PC-3 (cell line): ENCODE measurements around the gene SLC8A1.

Experiments used
- CTCF ChIP-seq: fragments of 300-600 bp; sonication (generic); conservative IDR thresholded peaks from 2 replicates; pipeline ENCODE4 v1.5.1; 2017; ENCODE audit warnings: antibody characterized with exemption, low read depth, mild to moderate bottlenecking, low read length
- EZH2 ChIP-seq: fragments of 300-600 bp; sonication (generic); IDR thresholded peaks from one replicate; pipeline ENCODE4 v1.6.1; 2017; ENCODE audit warnings: antibody characterized with exemption, mild to moderate bottlenecking, low read length; ENCODE audit not compliant: unreplicated experiment

DNA sequence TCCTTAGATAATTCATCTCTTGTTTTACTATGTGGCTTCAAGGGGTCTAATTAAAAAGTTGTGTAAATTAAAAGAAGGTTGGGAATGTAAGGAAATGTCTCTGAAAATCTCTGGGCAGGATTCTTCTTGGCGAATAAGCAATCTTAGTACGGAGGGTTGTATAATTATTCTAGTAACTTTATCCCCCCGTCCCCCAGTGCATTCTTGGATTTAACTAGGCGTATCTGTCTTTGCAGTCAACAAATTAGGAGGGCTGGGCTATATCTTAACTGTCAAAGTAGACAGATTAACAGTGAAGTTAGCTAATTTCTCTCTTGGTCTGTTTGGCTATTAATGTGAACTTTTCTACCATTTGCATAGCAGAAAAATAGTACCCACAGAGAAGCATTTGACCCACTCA lies 343.0 kb downstream of the SLC8A1 start:
- no peak for TF ChIP-seq CTCF
- no peak for TF ChIP-seq EZH2
